ENCODE measurements around the gene DENND1A.
A peak's percentile ranks its signal among the peaks of the same experiment; 100 is the strongest.

The DENND1A gene

DNA sequence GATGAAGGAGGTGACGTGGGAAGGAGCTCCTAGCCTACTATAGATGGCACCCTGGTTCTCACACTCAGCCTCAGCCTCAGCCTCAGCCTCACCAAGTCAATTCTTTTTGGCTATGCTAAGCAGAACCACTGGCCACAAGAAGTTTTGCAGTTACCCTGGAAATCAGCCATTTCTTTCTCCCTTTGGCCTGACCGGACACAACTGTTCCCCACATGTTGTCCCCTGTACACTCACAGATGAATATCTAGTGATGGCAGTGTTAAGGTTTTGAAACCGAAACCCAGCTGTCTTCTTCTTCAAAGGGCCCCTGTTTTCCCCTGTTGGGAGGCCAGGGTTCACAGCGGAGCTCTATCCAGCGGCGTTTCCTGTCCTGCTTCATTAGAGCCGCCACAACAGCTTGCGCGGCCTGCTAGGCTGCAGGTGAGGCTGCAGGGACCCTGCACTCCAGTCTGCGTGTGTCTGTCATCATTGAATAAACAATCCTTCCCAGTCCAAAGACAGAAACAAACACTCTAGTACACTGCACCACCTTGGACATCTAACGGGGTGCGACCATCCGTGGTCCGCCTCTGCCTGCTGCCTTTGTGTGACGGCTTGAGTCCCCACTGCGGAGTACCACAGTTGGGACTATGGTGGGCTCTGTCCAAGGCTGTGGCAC is 250.5 kb downstream of the DENND1A start:
- FAIRE-seq = no peak

DNA sequence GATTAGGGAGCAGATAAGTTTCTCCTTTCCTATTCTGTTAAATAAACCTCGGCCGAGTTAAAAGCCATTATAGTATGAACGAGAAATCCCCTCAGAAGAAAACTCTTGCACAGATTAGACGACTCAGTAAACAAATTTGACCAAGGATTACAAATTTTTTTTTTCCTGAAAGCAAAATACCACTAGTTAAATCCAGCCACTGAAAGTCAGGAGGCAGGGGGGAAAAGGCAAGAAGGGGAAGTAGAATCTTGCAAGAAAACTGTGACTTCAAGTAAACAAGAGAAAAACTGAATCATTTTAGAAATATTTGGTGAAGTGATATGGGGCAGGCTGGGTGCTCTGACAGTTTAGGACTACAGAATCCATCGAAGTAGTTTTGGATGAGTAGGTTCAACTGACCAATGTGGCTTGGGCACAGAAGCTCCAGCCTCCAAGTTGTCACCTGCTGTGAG is 251.0 kb downstream of the DENND1A start:
- FAIRE-seq = no peak

DNA sequence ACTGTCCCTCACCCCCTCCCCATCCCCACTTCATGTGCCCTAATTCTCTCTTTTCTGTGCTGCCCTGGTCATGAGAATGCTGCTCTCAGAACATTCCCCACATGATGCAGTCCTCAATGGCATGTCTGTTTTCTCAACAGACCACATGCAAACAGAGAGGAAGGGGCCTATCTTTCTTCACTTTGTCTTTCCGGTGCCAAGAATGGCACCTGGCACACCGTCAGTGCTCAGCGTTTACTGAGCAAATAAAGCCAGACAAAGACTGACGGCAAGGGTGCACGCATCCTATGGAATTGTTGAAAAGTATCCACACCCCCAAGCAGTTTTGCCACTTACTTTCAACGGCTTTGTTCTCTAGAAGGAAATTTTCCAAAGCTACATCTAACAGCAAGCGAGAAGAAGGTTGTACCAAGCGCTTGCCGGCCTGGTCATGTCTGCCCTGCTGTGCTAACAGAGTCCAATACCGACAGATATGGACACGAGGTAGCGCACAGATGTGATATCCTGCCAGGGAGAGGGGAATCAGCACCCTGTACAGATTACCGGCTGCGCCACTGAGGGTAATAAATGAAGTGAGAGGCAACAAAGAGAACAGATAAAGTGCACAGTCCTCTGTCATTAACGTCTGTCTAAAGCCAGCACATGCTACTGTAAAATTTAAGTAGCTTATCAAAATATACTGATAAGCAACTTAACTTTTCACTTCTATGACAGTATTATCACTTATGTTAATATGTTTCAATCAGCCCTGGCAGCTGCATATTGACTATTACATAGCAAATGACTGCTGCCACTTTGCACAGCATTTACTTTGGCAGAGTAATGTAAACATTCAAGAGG is 251.7 kb downstream of the DENND1A start:
- no peak for FAIRE-seq

DNA sequence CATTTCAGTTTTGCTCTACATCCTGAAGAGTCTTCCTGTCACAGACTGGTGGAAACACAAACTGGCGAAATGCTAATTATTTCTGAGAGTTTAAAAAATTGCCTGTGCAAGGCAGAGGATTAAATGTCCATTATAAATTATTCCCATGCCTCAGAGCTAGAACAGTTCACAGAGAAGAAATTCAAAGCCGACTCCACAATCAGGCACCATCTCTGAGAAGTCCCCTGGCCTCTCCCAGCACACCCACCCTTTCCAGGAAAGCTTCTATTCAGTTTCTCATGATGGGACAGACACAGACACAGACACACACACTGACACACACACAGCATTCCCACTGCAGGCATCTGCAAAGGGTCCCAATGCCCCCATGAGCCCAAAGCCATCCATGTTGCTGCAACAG is 253.1 kb downstream of the DENND1A start:
- no peak for FAIRE-seq

DNA sequence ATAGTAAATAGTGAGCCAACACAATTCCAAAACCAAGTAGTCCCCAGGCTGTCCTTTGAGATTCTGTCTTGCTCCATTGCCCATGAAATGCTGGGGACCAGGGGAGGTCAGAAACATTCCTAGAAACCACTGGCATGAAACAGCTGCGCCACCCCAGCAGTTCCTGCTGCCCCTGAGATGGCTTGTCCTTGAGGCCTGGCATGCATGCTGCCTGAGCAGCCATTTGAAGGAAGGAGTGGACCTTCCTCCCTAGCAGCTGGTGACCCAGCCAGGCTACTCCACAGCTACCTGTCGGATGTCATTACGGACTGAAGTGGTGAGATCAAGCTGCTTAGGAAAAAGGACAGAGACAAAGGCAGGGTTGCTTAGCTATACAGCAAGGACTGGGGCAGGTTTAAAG is 260.6 kb downstream of the DENND1A start:
- no peak for FAIRE-seq

DNA sequence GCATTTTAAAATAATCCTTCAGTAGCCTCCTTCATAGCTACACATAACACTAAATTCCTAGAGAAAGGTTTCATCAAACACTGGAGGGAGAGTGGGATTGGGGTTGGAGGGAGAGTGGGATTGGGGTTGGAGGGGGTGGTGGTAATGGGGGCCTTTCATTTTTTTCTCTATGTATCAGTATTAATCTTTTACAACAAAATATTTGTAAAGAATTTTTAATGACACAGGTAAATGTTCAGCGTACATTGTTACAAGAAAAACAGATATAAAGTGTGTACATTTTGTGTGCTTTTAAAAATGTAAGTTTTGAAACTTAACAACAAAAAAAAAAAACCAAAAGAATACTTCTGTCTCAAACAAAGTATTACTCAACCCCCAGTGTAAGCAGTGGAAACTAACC is 266.4 kb downstream of the DENND1A start:
- FAIRE-seq = no peak

DNA sequence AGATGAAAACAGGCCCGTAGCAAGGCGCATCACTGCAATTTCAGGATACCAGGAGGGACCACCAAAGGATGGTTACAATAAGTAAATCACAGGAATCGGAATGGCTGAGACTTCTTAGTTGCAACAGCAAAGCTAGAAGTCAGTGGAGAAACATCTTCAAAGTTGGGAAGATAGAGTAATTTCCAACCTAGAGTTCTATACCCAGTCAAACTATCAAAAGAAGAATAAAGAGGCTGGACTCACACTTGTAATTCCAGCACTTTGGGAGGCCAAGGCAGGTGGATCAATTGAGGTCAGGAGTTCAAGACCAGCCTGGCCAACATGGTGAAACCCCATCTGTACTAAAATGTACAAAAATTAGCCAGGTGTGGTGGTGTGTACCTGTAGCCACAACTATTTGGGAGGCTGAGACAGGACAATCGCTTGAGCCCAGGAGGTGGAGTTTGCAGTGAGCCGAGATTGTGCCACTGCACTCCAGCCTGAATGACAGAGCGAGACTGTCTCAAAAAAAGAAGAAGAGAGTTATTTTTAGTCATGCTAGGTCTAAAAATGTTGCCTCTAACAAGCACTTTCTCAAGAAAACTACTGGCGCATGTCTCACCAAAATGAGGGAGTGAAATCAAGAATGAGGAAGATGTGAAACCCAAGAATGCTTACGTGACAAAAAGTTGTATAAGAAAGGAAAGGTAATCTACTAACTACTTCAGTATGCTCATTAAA is 267.7 kb downstream of the DENND1A start:
- FAIRE-seq = no peak

DNA sequence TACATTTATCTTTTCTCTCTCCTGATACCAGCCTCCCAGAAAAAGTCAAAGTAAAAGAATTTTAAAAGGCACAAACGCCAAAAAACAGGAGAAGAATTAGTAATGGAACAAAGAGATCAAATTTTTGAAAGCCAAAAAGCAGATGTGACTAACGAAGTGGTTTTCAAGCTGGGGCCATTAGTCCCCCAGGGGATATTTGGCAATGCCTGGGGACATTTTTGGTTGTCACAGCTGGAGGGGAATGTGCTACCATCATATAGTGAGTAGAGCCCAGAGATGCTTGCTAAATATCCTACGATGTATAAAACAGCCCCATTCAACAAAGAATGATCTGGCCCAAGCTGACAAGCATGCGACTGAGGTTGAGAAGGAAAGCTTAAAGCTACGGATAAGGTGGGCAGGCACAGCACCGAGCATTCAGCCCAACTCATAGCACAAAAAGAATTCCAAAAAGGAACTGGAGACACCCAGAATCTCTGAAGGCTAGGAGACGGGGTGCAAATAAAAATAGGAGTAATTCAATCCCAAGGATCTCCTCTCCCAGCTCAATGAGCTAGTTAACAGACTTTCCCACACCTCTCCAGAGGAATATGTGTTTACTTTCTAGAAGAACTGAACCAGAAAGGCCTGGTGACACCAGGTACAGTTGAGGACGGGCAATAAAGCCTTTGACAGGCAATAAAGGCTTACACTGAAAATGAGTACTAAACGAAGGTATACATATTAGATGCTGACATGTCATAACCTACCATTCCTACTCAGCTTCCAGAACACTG is 269.0 kb downstream of the DENND1A start:
- FAIRE-seq = no peak

DNA sequence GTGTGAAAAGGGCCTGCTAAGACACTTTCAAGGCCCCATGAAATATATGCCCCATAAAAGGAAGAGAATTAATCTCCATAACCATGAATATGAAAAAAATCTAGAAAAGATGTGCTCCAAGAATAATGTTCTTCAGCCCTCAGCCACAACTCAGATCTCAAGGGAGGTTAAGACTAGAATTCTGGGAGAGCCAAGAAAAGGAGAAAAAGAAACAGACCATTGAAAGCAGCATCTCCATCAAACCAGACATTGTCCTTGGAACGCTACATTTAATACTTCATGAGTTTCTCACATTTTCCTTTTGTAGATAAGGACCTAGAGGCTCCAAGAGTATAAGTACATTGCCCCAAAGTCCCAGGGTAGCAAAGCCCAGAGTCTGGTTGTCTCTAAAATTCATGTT is 270.6 kb downstream of the DENND1A start:
- FAIRE-seq = no peak

DNA sequence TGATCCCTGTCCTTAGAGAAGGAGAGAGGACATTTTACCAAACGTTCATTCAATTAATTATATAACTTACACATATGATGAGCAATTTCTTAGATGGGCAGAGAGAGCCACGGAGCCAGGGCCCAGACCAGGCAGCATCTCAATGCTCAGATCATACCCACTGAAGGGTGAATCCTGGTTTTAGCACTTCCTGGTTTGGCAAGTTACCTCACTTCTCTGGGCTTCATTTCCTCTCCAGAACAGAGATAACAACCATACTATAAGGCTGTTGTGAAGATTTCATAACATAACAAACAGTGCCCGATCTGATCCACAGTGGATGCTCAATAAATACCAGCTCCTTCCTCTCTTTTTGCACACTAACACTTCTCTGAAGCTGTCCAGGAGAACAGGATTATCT is 271.1 kb downstream of the DENND1A start:
- no peak for FAIRE-seq

DNA sequence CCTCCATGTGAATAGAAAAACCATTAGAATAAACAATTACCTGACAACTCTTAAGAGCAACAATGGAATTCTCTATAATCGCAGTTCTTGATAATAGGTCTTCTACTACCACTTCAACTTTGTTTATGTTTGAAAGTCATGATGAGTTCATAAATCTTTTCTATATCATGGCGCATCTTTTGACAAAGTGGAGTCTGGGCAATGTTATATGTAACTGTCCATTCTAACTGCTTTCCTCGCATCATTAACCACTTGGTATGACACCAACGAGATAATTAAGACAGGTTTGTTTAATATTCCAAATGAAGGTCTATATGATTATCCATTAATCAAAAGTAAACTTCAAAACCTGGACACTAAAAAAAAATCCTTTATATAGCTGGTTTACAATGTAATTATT is 272.0 kb downstream of the DENND1A start:
- FAIRE-seq = no peak

DNA sequence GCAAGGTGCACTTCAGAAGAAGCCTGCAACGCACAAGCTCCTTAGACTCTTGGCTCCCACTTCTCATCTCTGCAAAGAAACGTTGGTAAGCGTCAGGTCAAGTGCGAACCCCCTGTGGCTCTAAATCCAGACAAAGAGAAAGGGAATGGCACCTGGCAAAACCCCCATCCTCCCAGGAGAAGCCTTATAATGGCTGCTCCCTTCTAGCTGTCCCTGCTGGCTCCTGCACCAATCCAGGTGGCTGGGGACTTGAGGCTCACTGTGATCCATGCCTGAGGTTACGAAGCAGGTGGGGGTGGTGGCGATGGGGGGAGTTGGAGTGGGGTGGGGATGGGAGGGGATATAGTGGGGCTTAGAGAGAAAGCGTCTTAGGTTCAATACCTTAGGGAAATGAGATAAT is 272.8 kb downstream of the DENND1A start:
- FAIRE-seq = no peak

DNA sequence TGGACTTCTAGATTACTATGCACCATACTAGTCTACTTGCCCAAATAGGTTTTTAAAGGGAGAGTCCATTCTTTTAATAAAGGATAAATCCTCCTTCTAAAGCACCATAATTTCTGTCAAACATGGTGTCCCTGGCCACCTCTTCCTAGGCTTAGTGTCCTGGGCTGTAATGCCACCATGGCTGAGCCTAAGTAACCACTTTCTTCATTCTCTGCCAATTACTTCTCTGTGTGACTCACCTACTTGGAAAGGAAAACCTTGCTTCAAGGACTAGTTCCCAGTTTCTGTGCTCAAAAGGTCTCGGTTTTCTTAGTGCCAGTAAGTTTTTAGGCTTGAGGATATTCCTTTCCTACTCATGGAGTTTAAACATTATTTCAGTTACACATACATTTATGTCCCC is 273.4 kb downstream of the DENND1A start:
- FAIRE-seq = no peak

DNA sequence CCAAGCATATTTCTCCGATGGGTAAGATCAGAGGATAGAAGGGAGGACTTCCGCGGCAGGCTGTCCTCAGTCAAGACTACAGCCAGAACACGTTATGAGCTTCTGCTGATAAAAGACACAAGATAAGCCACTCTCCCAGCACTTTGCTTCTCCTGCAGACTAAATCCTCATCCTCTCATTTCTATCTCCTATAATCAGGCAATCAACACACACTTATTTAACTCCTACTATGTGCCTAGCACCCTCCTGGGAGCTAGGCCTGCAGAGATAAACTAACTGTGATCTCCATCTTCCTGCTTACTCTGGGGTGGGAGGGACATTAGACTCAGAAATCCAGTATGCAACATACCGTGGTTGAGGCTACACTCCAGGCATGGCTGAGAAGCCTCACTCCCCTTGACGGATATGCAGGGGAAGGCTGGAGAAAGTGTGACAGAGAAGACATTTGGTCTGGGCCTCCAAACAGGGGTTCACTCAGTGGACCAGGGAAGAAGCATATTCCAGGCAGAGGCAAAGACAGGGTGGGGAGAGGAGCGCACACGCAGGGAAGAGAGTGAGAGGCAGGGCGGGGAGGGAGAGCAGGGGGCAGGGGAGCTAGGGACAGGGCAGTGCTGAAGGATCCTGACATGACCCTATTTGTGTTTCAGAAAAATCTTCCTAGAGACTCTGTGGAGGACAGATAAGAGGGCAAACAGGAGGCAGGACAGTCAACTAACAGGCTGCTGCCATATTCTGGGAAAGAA is 274.1 kb downstream of the DENND1A start:
- no peak for FAIRE-seq

DNA sequence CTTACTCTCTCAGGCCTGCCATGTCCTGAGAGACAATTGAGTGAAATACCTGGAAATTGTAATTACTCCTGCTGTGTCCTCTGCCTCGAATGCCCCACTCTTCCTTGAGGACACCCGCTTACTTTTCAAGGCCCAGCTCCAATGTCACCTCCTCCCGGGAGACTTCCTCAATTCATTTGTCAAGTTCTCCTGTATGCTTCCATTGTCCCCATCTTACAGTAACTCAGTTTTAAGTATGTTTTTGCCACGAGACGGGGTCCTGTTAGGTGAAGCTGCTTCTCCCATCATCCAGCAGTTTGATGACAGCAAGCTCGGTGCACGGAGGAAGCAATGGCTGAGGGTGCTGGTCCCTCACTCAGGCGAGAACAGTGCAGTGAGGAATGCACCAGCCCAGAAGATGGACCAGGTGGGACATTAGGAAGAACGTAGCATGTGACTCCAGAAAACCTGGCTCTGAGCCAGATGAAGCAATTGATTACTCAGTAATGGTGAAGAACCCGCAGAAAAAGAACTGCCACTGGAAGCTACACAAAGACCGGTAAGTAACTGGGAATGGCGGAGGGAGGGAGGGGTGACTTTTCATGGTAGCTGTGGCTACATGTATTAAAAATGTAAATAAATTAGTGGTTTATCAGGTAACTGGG is 274.8 kb downstream of the DENND1A start:
- no peak for FAIRE-seq

DNA sequence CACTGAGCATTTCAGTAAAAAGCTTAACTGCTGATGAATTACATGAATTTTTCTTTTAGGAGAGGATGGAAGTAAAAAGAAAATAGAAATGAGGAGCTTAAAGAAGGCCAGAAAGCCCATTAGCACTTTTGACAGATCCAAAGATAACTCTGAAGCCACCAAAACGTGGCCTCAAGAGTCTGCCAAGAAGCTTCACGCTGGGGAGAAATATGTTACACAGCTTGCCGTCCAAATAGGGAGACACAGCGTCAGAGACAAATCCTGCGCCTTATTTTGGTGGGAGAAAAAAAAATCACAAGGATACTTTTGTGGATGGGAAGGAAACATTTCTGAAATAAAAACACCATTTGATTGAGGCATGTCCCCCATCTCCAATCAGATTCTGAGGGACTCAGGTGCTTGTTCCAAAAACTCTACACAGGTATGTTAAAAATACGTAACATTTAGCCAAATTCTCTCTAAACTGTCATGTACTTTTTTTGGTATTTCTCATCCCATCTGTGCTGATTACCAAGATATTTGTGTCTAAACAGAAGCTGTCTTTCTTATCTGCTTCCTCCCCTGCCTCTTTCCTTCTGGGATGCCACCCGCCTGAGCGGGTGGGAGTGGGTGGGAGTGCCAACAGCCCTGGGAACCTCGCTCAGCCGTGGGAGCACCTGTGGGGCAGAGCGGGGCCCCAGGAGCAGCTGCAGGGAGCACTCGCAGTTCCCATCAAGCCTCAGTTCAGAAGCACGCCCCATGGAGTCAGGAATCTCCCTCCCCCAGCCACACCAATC is 275.5 kb downstream of the DENND1A start:
- FAIRE-seq = no peak

DNA sequence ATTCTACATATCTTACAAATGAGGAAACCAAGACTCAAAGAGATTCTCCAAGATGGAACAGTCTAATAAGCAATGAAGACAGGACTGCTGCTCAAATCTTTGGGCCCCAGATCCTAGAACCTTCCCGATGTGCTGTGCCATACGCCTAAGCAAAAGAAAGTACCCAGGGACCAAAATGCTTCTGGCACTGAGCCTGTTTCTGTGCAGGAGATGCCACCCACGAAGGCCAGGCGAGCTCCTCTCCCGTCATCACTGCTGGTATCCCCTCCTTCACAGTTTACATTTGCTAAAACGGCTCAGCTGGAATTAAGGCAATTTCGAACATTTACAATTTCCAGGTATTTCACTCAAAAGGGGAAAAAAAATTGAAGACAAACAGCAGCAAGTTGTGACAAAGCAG is 277.5 kb downstream of the DENND1A start:
- FAIRE-seq = no peak

DNA sequence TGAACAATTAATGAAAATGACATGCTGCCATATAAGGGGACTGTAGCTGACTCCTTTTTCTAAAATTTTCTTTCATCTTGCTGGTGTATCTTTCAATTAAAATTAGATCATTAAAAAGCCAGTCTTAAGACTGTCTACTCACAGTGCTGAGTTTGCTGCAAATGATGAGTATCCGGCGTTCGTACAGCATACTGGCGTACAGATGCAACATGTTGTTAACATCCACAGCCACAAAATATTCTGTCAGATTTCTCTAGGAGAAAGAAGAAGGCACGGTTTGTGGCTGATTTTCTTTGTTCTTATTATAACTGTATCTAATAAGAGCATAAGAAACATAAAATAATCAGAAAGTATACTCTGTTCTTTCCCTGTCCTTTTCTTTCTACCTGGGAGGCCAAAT is 278.1 kb downstream of the DENND1A start:
- no peak for FAIRE-seq

DNA sequence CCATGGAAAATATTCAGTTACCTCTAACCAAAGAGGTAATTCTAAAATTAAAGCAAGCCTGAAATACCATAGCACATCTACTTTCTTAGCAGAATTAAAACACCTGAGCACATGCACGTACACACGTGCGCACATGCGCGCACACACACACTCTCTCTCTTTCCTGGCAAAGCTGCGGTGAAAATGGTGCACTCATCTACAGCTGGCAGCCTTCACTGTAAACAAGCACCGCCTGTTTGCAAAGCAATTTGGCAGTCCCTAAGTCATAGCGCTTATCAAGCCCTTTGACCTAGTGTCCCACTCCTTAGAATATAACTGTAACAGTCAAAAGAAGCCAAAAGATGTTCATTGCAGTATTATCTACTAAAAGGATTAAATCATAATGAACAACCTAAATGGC is 278.7 kb downstream of the DENND1A start:
- peak; percentile 66 for FAIRE-seq

DNA sequence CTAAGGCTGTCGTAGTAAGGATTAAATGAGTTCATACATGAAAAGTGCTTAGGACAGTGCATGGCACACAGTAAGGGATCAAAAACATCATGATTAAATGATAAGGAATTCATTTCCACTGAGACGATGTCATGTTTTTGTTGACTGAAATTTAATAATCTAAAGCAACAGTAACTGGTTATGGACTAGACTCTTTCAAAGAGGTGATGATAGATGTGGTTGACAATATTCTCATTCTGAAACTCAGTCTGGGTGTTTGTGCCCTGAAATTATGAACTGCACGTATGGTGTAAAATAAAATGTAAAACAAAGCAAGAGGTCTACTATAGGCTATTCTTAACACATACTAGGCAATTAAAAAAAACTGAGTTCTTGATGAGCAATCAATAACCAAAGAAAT is 280.0 kb downstream of the DENND1A start:
- FAIRE-seq = no peak

DNA sequence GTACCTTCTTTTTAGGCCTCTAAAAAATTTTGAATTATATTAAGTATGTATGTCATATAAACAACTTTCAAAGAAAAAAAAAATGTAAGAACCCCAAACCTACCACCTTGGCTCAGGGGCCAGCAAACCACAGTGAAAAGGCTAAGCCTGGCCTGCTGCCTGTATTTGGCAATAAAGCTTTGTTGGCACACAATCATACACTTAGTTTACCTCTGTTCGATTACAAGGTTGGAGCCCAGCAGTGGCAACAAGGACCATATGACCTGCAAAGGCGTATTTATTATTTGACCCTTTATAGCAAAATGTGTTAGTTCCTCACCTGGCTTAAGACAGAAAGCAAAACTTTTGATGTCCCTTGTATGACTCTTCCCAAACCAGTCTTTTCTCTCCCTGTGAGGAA is 282.8 kb downstream of the DENND1A start:
- no peak for FAIRE-seq

All from colon (tissue), 2 donors.